HepG2 (cell line): ENCODE data around the gene CYP19A1. TPM values are rescaled to one million over a fixed set of nuclear protein-coding genes. Genes with fewer than 3 reads are reported as not detected.

Source experiments
- CREM ChIP-seq, 2 experiments: sonication (generic) in 1 of 2; formaldehyde crosslinking in 1 of 2; IDR thresholded peaks; 2 replicates each; pipeline versions ENCODE4 v1.4.0 to v1.6.1; 2016 to 2020; ENCODE audit warnings: antibody characterized with exemption in 1 of 2, mild to moderate bottlenecking in 1 of 2, missing genetic modification reagents in 1 of 2
- DPF2 ChIP-seq: sonication (generic); formaldehyde crosslinking; IDR thresholded peaks from 2 replicates; pipeline ENCODE4 v1.4.0; 2020; ENCODE audit warnings: mild to moderate bottlenecking, low read depth, missing genetic modification reagents, borderline replicate concordance
- IKZF5 ChIP-seq: IDR thresholded peaks from 2 replicates; pipeline ENCODE4 v1.6.1; 2018; ENCODE audit warnings: missing genetic modification reagents, mild to moderate bottlenecking, missing compliant biosample characterization
- KIAA2018 ChIP-seq: sonication (generic); formaldehyde crosslinking; IDR thresholded peaks from 2 replicates; pipeline ENCODE4 v1.5.0; 2020; ENCODE audit warnings: mild to moderate bottlenecking, missing genetic modification reagents, borderline replicate concordance
- KLF6 ChIP-seq: IDR thresholded peaks from 2 replicates; pipeline ENCODE4 v1.8.0; 2016; ENCODE audit warnings: missing biosample characterization, missing genetic modification reagents
- MAFF ChIP-seq: IDR thresholded peaks from 2 replicates; pipeline ENCODE4 v1.6.1; 2011; ENCODE audit warnings: low read depth, low read length, improper control_type of control experiment
- RXRB ChIP-seq: IDR thresholded peaks from 2 replicates; pipeline ENCODE4 v1.6.1; 2016; ENCODE audit warnings: borderline replicate concordance, missing genetic modification reagents, missing compliant biosample characterization
- SOX6 ChIP-seq, 2 experiments: fragments of 450-650 bp in 1 of 2; sonication (generic) in 1 of 2; formaldehyde crosslinking in 1 of 2; IDR thresholded peaks; 2 replicates each; pipeline versions ENCODE4 v1.4.0 to v1.6.1; 2017 to 2020; ENCODE audit warnings: antibody characterized with exemption in 1 of 2, mild to moderate bottlenecking in 1 of 2, missing genetic modification reagents in 1 of 2
- TBP ChIP-seq: sonication (generic); formaldehyde crosslinking; IDR thresholded peaks from 2 replicates; pipeline ENCODE4 v1.5.0; 2020; ENCODE audit warnings: missing genetic modification reagents
- TEAD3 ChIP-seq: optimal IDR thresholded peaks from 2 replicates; pipeline ENCODE3; 2016; ENCODE audit warnings: borderline replicate concordance
- ZBED4 ChIP-seq: sonication (generic); formaldehyde crosslinking; IDR thresholded peaks from 2 replicates; pipeline ENCODE4 v1.4.0; 2020; ENCODE audit warnings: missing genetic modification reagents, borderline replicate concordance
- ZMYM3 ChIP-seq: sonication (generic); formaldehyde crosslinking; IDR thresholded peaks from 2 replicates; pipeline ENCODE4 v1.5.1; 2020; ENCODE audit warnings: mild to moderate bottlenecking, missing genetic modification reagents
- ZNF746 ChIP-seq: sonication (generic); formaldehyde crosslinking; IDR thresholded peaks from 2 replicates; pipeline ENCODE4 v1.8.0; 2022; ENCODE audit warnings: mild to moderate bottlenecking, missing genetic modification reagents
- ZNF83 ChIP-seq: sonication (generic); formaldehyde crosslinking; IDR thresholded peaks from 2 replicates; pipeline ENCODE4 v1.4.0; 2020; ENCODE audit warnings: missing genetic modification reagents, mild to moderate bottlenecking, borderline replicate concordance
- polyA plus RNA-seq, 8 experiments: library from polyadenylated mRNA; depleted of rRNA in 3 of 8; stranded (reverse) in 7 of 8; unstranded in 1 of 8; fragments of >200 nt; fragmentation: Illumina TruSeq in 4 of 8; extraction: Trizol in 4 of 8; gene quantifications; 2 replicates each; pipeline versions ENCODE4 v1.2.1 to v1.2.3, GENCODE V29; 2011 to 2016; ENCODE audit warnings: low read depth in 4 of 8, missing spikeins in 1 of 8, mixed read lengths in 1 of 8; ENCODE audit not compliant: insufficient read depth in 1 of 8
- total RNA-seq, 5 experiments: library from RNA; depleted of rRNA; stranded (reverse); fragments of >200 nt; fragmentation: Illumina TruSeq; extraction: Trizol; gene quantifications; 2 replicates each; pipeline ENCODE4 v1.2.3, GENCODE V29; 2016; ENCODE audit warnings: low read depth in 1 of 5

The CYP19A1 gene
- total and polyA plus RNA-seq, 2 of the 13 experiments (the other 11 are each of a cell fraction or from before 2014, with no cell fraction given): 10.9 to 23.0 TPM

- TF ChIP-seq IKZF5 (CRISPR knock-in tag): 0 out of 2 replicates have a peak, but pooled peaks have one; percentile 28
- TF ChIP-seq KLF6 (CRISPR knock-in tag): 0 out of 2 replicates have a peak, but pooled peaks have one; percentile 57
- peak; percentile 44; the same call in 1 of the 2 replicates for TF ChIP-seq ZBED4
- no peak for TF ChIP-seq TBP (CRISPR knock-in tag)
- TF ChIP-seq KIAA2018: no peak
- TF ChIP-seq CREM (IDR thresholded peaks at IDR 0.05): peak; percentile 60; the same call in 1 of the 2 replicates
- no peak for TF ChIP-seq CREM (CRISPR knock-in tag; IDR thresholded peaks at IDR 0.05)
- TF ChIP-seq RXRB (CRISPR knock-in tag): peak; percentile 69; the same call in 1 of the 2 replicates
- no peak for TF ChIP-seq SOX6 (IDR thresholded peaks at IDR 0.05)
- peak; percentile 78 for TF ChIP-seq SOX6 (CRISPR knock-in tag; IDR thresholded peaks at IDR 0.05)
- no peak for TF ChIP-seq MAFF
- no peak for TF ChIP-seq ZNF83
- no peak for TF ChIP-seq ZNF746 (CRISPR knock-in tag)
- TF ChIP-seq TEAD3 (CRISPR knock-in tag): peak; percentile 40
- peak; percentile 88; the same call in 1 of the 2 replicates for TF ChIP-seq DPF2 (CRISPR knock-in tag)
- TF ChIP-seq ZMYM3: peak; percentile 15; the same call in 1 of the 2 replicates
Measured at GRCh38 chr15:51312166-51313073, 26.0 kb downstream of the CYP19A1 start (continued).
